Spleen (tissue), 11 donors: ENCODE results near the gene APAF1. TPM values are rescaled to one million over a fixed set of nuclear protein-coding genes. Genes with fewer than 3 reads are reported as not detected.

Experiments used
- DNase-seq: peaks from one replicate; pipeline ENCODE4 v3.0.0-alpha.2; 2020
- H3K27ac ChIP-seq, 8 donors: fragments of 200-600 bp; sonication (generic) in 7 of 8; 1 replicate in 4 of 8; 2 replicates in 4 of 8; pipeline versions ENCODE4 v1.5.0 to v1.8.0; 2016 to 2021; ENCODE audit warnings: inconsistent platforms in 4 of 8, mild to moderate bottlenecking in 4 of 8, moderate library complexity in 1 of 8
- H3K27me3 ChIP-seq, 7 donors: fragments of 200-600 bp; sonication (generic) in 6 of 7; replicated peaks in 1 of 7; 1 replicate in 4 of 7; 2 replicates in 3 of 7; pipeline versions ENCODE4 v1.5.0 to v1.8.0; 2016 to 2021; ENCODE audit warnings: inconsistent platforms in 3 of 7, mild to moderate bottlenecking in 1 of 7
- H3K36me3 ChIP-seq, 6 donors: fragments of 200-600 bp; sonication (generic) in 5 of 6; 1 replicate in 4 of 6; 2 replicates in 2 of 6; pipeline versions ENCODE4 v1.5.0 to v1.8.0; 2016 to 2021; ENCODE audit warnings: inconsistent platforms in 2 of 6
- H3K4me1 ChIP-seq, 6 donors: fragments of 200-600 bp; sonication (generic) in 5 of 6; 1 replicate in 3 of 6; 2 replicates in 3 of 6; pipeline versions ENCODE4 v1.5.0 to v1.8.0; 2016 to 2021; ENCODE audit warnings: inconsistent platforms in 3 of 6
- H3K4me3 ChIP-seq, 8 donors: fragments of 200-600 bp; sonication (generic) in 7 of 8; 1 replicate in 4 of 8; 2 replicates in 4 of 8; pipeline versions ENCODE4 v1.5.0 to v1.8.0; 2016 to 2021; ENCODE audit warnings: inconsistent platforms in 4 of 8, mild to moderate bottlenecking in 4 of 8, moderate library complexity in 2 of 8
- H3K9me3 ChIP-seq, 8 donors: fragments of 200-600 bp; sonication (generic) in 7 of 8; 1 replicate in 4 of 8; 2 replicates in 4 of 8; pipeline versions ENCODE4 v1.5.0 to v1.8.0; 2016 to 2021; ENCODE audit warnings: inconsistent platforms in 4 of 8
- CTCF ChIP-seq, 11 experiments: fragments of 200-600 bp in 7 of 11; fragments of 450-650 bp in 4 of 11; sonication (generic) in 4 of 11; IDR thresholded peaks in 8 of 11; conservative IDR thresholded peaks in 3 of 11; 1 replicate in 7 of 11; 2 replicates in 4 of 11; pipeline versions ENCODE4 v1.4.0 to v1.8.0; 2016 to 2021; ENCODE audit warnings: antibody characterized with exemption in 11 of 11, inconsistent platforms in 4 of 11, mild to moderate bottlenecking in 1 of 11
- POLR2A ChIP-seq, 3 donors: fragments of 450-650 bp; IDR thresholded peaks; one replicate each; pipeline ENCODE4 v1.5.1; 2017; ENCODE audit warnings: antibody characterized with exemption in 3 of 3, mild to moderate bottlenecking in 1 of 3
- POLR2AphosphoS5 ChIP-seq, 3 donors: sonication (generic); formaldehyde crosslinking; IDR thresholded peaks; one replicate each; pipeline ENCODE4 v1.5.1; 2017; ENCODE audit warnings: antibody characterized with exemption in 3 of 3
- WGBS, 5 donors: extraction: QIAGEN DNeasy Blood & Tissue Kit in 3 of 5; methylation state at CpG; one replicate each; pipeline versions ENCODE4 v1.1.5 to v1.1.7; 2013 to 2018; 5-methylcytosine and 5-hydroxymethylcytosine counted together
- intact Hi-C: fragments of 100-400 bp; cut with DNase I; formaldehyde crosslinking; loops from one replicate; pipeline ENCODE4 v1.15.0; 2023; ENCODE audit warnings: low total_unique reads
- polyA plus RNA-seq, 3 donors: library from polyadenylated mRNA; stranded (reverse); fragments of 200-250 nt; gene quantifications; one replicate each; pipeline ENCODE4 v1.2.1, GENCODE V29; 2013
- total RNA-seq, 7 donors: library from RNA; depleted of rRNA in 3 of 7; stranded (reverse); fragments of >200 nt in 3 of 7; fragmentation: NEBNext Ultra II Directional in 4 of 7; extraction: Animal tissue kit (Norgen Biotek cat#: 25700) in 4 of 7; gene quantifications; one replicate each; pipeline versions ENCODE4 v1.1.0 to v1.2.1, GENCODE V29; 2016 to 2021
- donor health status: healthy with polysubstance abuse.
- donor health status: DM: no; HTN: no; CAD: no; lungs with moderate emphysema.
- donor health status: DM: no; HTN: no; CAD: no.
- donor health status: Bipolar disorder and iron deficiency.
- donor health status: healthy.
- donor health status: DM: no; HTN: no; CAD: no.
- donor health status: DM: yes; HTN: yes; CAD: no.

The APAF1 gene
- total and polyA plus RNA-seq, 10 donors, result 6.5 to 44.1 (median 30.6) TPM

- peaks cover 0 to 47% (median 9%) of the 10 kb centered on the region in 6 donors for H3K4me1 ChIP-seq
- no peak overlapping the region for H3K4me3 ChIP-seq
- H3K27me3 ChIP-seq, result no peaks in the 10 kb centered on the region
- TF ChIP-seq POLR2AphosphoS5 (IDR thresholded peaks at IDR 0.05) (no peak), POLR2A (IDR thresholded peaks at IDR 0.05) (no peak), CTCF (IDR thresholded peaks at IDR 0.05 in 8 of 11, conservative IDR thresholded peaks at IDR 0.05 in 3 of 11) (no peak)
- intact Hi-C loops, result no loop called here
- no peak overlapping the region for H3K27ac ChIP-seq
- no peaks in the 10 kb centered on the region for H3K9me3 ChIP-seq
- 95 to 99% (median 98%) methylated on average over 2 of the region's 2 CpGs for WGBS, 5 donors
- H3K36me3 ChIP-seq, result peaks cover 0 to 2% (median 0%) of the 10 kb centered on the region in 6 donors
- DNase-seq, result no peak
These were observed 34.5 kb upstream of the APAF1 start for GRCh38 chr12:98610596-98610995.

- H3K27me3 ChIP-seq, result no peaks in the 10 kb centered on the region
- DNase-seq, result peak; percentile 79
- no peaks in the 10 kb centered on the region for H3K36me3 ChIP-seq
- peak overlapping the region; percentile 37 to 79 (median 58) for H3K27ac ChIP-seq
- TF ChIP-seq POLR2AphosphoS5 (IDR thresholded peaks at IDR 0.05) (no peak), CTCF (IDR thresholded peaks at IDR 0.05 in 8 of 11, conservative IDR thresholded peaks at IDR 0.05 in 3 of 11) (no peak), POLR2A (IDR thresholded peaks at IDR 0.05) (no peak)
- H3K4me3 ChIP-seq, result no peak overlapping the region
- 48 to 66% (median 55%) methylated on average over 5 of the region's 5 CpGs for WGBS, 5 donors
- intact Hi-C loops, result no loop called here
- no peaks in the 10 kb centered on the region for H3K9me3 ChIP-seq
- H3K4me1 ChIP-seq, result peaks cover 0 to 34% (median 7%) of the 10 kb centered on the region in 6 donors
These were observed 32.3 kb upstream of the APAF1 start for GRCh38 chr12:98612696-98613334.

GRCh38 chr12:98618952-98619351 lies 26.1 kb upstream of the APAF1 start:
- Histone ChIP-seq H3K4me3 (no peak overlapping the region), H3K36me3 (no peaks in the 10 kb centered on the region), H3K27ac (peak overlapping the region in 7 of 8 donors; percentile 8 to 86 (median 68)), H3K27me3 (no peaks in the 10 kb centered on the region), H3K4me1 (peaks cover 0 to 30% (median 9%) of the 10 kb centered on the region in 6 donors), H3K9me3 (no peaks in the 10 kb centered on the region)
- TF ChIP-seq POLR2A (IDR thresholded peaks at IDR 0.05) (no peak), POLR2AphosphoS5 (IDR thresholded peaks at IDR 0.05) (no peak), CTCF (IDR thresholded peaks at IDR 0.05 in 8 of 11, conservative IDR thresholded peaks at IDR 0.05 in 3 of 11) (no peak)
- 31 to 60% (median 34%) methylated on average over 4 of the region's 4 CpGs for WGBS, 5 donors
- intact Hi-C loops, result no loop called here
- DNase-seq, result no peak

- WGBS, 5 donors, result 72 to 80% (median 74%) methylated on average over 4 of the region's 4 CpGs
- no peak for DNase-seq
These were observed 9.3 kb upstream of the APAF1 start for GRCh38 chr12:98635657-98636323.

More at GRCh38 chr12:98635657-98636323, 9.3 kb upstream of the APAF1 start:
- H3K27me3 ChIP-seq, result no peaks in the 10 kb centered on the region
- no peak overlapping the region for H3K27ac ChIP-seq
- H3K36me3 ChIP-seq, result peaks cover 0 to 32% (median 0%) of the 10 kb centered on the region in 6 donors
- no peak overlapping the region for H3K4me3 ChIP-seq
- intact Hi-C loops, result no loop called here
- no peaks in the 10 kb centered on the region for H3K9me3 ChIP-seq
- TF ChIP-seq CTCF (IDR thresholded peaks at IDR 0.05 in 8 of 11, conservative IDR thresholded peaks at IDR 0.05 in 3 of 11) (no peak), POLR2AphosphoS5 (IDR thresholded peaks at IDR 0.05) (no peak), POLR2A (IDR thresholded peaks at IDR 0.05) (no peak)
- peaks cover 0 to 52% (median 14%) of the 10 kb centered on the region in 6 donors for H3K4me1 ChIP-seq
